Activated B cell treated with CpG ODN at 0.5 μM for 24 hours (primary cell): ENCODE data around the gene VAC14. TPM values are rescaled to one million over a fixed set of nuclear protein-coding genes. Genes with fewer than 3 reads are reported as not detected.
"Not testable (repeated sequence)": the region's sequence is repeated elsewhere in the genome, so short reads cannot be mapped to it uniquely, and the experiment has no call there.

Experiments used
- ATAC-seq: fragments of 200-7000 bp; cut with Tn5 transposase; one replicate; pipeline ENCODE4 v1.10.0; 2021; ENCODE audit warnings: low read depth, mild to moderate bottlenecking, moderate library complexity
- CTCF ChIA-PET: fragments of 350-600 bp; sonication (Branson Sonifier 250); formaldehyde crosslinking; loops from one replicate; lab custom pipeline; 2021; ENCODE audit warnings: antibody characterized with exemption; lab: Charles Lee
- POLR2A ChIA-PET: fragments of 350-600 bp; sonication (Branson Sonifier 250); formaldehyde crosslinking; loops from one replicate; lab custom pipeline; 2021; ENCODE audit warnings: antibody characterized with exemption; lab: Charles Lee
- DNase-seq: peaks from one replicate; pipeline ENCODE4 v3.0.0; 2022
- H3K27ac Mint-ChIP-seq: one replicate; pipeline ENCODE4 v1.8.0; 2020; ENCODE audit warnings: mixed read lengths
- H3K27me3 Mint-ChIP-seq: one replicate; pipeline ENCODE4 v1.8.0; 2021; ENCODE audit warnings: mixed read lengths
- H3K36me3 Mint-ChIP-seq: one replicate; pipeline ENCODE4 v1.8.0; 2021; ENCODE audit warnings: low read depth, mixed read lengths
- H3K4me1 Mint-ChIP-seq: one replicate; pipeline ENCODE4 v1.8.0; 2021; ENCODE audit warnings: mixed read lengths
- H3K4me3 Mint-ChIP-seq: one replicate; pipeline ENCODE4 v1.8.0; 2020; ENCODE audit warnings: mild to moderate bottlenecking, mixed read lengths
- H3K9me3 Mint-ChIP-seq: one replicate; pipeline ENCODE4 v1.8.0; 2020; ENCODE audit warnings: mixed read lengths
- intact Hi-C: fragments of 100-400 bp; cut with micrococcal nuclease; formaldehyde crosslinking; loops from one replicate; pipeline ENCODE4 v1.15.1; 2024
- total RNA-seq: library from RNA; stranded (reverse); gene quantifications from 2 replicates; pipeline ENCODE4 v1.2.3, GENCODE V29; 2022
- TF ChIP-seq, protein P1 (sequence below): fragments of 200-600 bp; IDR thresholded peaks from one replicate; pipeline ENCODE4 v1.8.0; 2022; ENCODE audit warnings: antibody characterized with exemption, mild to moderate bottlenecking

VAC14 gene
- total RNA-seq = 47.8 and 53.4 TPM in 2 replicates

DNA sequence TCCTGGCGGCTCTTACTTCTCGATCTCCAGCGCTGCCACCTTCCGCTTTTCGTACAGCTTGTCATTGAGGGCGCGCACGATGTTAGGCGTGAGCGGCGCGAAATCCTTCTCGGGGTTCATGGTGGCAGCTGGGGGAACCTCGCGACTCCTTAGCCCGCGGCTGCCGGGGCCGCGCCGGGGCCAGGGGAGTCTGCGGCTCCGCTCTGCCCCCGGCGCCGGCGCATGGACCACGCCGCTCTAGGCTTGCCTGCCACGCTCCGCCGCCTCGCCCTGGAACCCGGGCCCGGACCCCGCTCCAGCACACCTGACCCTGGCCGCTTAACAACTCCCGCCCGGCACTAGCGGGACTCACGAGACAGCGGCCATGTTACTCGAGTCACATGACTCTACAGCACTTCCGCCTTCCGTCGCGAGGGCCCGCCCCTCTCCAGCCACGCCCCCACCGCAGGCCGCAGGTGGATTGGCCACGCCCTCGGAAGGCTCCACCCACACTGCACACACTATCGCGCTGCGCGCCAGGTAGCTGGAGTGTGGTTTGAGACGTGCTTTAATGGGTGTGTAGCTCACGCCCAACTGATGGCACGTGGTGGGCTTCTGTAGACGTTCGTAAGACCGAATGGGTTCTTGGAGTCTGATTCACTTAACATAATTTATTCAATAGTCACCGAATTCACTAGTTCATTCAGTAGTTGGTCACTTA lies at the start of gene VAC14:
VAC14 (minus strand) TSS at position 378 of the 700 bp plus-strand sequence; CDS start at position 120, 258 bp downstream.
- TF ChIP-seq, protein P1, sequence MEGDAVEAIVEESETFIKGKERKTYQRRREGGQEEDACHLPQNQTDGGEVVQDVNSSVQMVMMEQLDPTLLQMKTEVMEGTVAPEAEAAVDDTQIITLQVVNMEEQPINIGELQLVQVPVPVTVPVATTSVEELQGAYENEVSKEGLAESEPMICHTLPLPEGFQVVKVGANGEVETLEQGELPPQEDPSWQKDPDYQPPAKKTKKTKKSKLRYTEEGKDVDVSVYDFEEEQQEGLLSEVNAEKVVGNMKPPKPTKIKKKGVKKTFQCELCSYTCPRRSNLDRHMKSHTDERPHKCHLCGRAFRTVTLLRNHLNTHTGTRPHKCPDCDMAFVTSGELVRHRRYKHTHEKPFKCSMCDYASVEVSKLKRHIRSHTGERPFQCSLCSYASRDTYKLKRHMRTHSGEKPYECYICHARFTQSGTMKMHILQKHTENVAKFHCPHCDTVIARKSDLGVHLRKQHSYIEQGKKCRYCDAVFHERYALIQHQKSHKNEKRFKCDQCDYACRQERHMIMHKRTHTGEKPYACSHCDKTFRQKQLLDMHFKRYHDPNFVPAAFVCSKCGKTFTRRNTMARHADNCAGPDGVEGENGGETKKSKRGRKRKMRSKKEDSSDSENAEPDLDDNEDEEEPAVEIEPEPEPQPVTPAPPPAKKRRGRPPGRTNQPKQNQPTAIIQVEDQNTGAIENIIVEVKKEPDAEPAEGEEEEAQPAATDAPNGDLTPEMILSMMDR = no peak
- CTCF ChIA-PET = no interaction called here

DNA sequence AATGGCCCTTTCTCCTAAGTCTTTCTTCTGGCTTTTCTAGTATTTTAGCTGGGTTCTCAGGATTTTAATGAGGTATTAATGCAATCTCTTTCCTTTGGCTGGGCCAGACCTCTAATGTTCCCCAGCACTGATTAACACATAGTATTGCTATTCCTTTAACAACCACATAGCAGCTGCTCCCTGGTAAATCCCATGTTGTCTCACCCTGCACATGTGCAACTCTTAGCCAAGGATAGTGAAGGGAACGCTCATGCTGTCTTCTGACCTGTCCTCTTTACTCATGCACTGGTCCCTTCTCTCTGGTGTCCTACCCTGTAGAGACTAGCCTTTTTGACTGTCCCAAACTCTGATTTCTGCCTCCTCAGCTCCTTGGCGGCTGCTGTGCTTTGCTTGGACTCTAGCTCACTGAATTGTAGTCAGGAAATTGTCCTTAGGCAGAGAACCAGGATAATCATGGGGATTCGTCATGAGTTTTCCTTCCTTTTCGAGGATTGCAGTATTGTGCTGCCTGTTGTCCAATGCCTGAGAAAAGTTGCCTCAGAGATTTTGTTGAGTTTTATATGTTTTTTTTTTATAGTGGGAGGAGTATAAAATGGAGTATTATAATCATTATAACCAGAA lies 22.6 kb upstream of the VAC14 start:
- CTCF ChIA-PET, H3K4me1 Mint-ChIP-seq, H3K27me3 Mint-ChIP-seq, intact Hi-C loops, DNase-seq, H3K9me3 Mint-ChIP-seq, H3K27ac Mint-ChIP-seq, POLR2A ChIA-PET, H3K36me3 Mint-ChIP-seq, H3K4me3 Mint-ChIP-seq, ATAC-seq: not testable (repeated sequence)

More for the DNA sequence above, at the start of gene VAC14:
- Mint-ChIP-seq H3K36me3 (peaks cover 27% of the 10 kb centered on the region), H3K27me3 (peaks cover 2% of the 10 kb centered on the region), H3K4me1 (peaks cover 34% of the 10 kb centered on the region), H3K4me3 (peak within 1 kb of the TSS; percentile 92), H3K9me3 (peaks cover 4% of the 10 kb centered on the region), H3K27ac (peak within 1 kb of the TSS; percentile 90)
- ATAC-seq = peak; percentile 97
- intact Hi-C loops = loop anchor here (1.0 to 10.0 kb wide), 3 partner anchors 64 to 1294 kb away; partner anchors contain the start of genes CMTR2, DHX38 and TXNL4B
- DNase-seq = peak; percentile 98
- POLR2A ChIA-PET = interaction anchor here (0.5 to 2.5 kb wide), 4 partner anchors 25 to 764 kb away, joined by 4 to 7 read pairs (median 4); partner anchors contain the start of gene CMTR2

DNA sequence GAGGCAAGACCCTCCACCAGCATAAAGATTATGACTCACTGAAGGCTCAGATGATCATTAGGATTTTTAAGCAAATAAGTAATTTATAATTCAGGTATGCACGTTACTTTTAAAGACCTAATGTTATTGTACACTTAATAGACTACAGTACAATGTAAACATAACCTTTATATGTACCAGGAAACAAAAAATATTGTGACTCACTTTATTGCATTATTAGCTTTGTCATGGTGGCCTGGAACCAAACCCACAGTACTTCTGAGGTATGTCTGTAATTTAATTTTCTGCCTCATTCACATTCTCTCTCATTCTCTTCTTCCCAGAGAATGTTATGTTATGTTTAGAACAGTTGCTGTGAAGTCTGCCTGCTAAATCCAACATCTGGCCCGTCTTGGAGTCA lies 21.8 kb upstream of the VAC14 start:
- H3K4me1 Mint-ChIP-seq, H3K27ac Mint-ChIP-seq, intact Hi-C loops, H3K27me3 Mint-ChIP-seq, DNase-seq, ATAC-seq, H3K36me3 Mint-ChIP-seq, H3K9me3 Mint-ChIP-seq, H3K4me3 Mint-ChIP-seq, CTCF ChIA-PET, POLR2A ChIA-PET: not testable (repeated sequence)

DNA sequence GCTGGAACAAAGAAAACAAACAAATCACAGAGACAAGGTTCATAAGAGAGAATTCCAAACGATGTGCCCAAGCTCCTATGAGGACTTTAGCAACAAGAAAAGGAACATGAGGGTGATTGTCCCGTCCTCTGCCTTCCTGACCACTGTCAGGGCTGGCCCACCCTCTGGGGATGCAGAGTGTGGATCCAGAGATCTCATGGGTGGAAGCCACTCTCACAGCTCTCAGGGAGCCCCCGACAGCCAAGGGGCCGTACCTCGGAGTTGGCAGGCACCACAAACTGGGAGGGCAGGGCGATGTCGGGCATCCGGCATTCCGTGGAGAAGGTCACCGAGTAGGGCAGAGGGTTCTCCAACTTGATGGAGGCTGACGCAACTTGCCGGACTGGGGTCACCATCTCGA lies 17.1 kb upstream of the VAC14 start:
- H3K9me3 Mint-ChIP-seq, CTCF ChIA-PET, intact Hi-C loops, ATAC-seq, H3K4me3 Mint-ChIP-seq, H3K27me3 Mint-ChIP-seq, H3K4me1 Mint-ChIP-seq, DNase-seq, POLR2A ChIA-PET, H3K36me3 Mint-ChIP-seq, H3K27ac Mint-ChIP-seq: not testable (repeated sequence)

DNA sequence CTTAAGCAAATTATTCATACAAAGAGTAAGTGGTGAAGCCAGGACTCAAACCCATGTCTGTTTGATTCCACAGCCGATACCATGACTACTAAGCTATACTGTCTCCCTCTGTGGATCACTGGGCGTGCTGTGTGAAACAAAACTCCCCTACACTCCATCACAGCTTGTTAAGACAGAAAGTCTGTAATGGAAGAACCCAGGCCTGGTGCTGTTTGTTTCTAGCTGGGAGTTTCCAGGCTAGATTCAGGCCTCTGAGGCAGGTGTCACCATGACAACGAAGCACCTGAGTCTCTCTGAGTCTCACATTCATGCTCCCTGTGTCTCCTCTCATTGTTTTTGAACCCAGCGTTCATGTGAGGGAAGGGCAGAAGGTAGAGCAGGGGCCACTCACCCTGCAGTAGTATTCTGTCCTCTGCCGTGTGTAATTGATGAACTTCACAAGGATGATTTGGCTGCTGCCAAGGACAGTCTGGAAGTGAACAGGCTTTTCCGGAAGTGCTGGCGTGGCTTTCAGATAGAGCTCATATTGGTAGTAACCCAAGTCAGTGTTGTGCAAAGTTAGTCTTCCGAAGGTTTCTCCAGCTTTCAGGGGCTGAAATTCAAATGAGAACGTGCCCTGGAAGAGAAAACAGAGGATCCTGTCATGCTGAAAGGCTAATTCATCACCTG lies 8.6 kb upstream of the VAC14 start:
- no peaks in the 10 kb centered on the region for H3K4me1 Mint-ChIP-seq

DNA sequence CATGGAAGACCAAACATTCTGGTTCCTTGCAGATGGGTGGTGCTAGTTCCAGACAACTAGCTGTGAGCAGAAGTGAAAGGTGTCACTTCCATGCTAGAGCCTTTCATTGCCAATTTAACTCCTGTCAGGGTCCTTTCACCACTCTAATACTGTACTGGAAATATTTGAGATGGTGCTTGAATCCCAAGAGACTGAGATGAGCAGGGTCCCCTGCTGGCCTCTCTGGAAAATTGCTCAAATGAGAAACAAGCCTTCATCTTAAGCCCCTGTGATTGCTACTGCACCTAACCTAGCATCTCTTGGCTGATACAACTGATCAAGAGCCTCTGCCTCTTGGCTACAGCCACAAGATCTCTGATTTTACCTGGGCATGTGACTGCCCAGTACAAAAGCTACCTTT lies 7.4 kb upstream of the VAC14 start:
- no peak for DNase-seq
- POLR2A ChIA-PET = no interaction called here
- CTCF ChIA-PET = no interaction called here

More for the DNA sequence above, 8.6 kb upstream of the VAC14 start:
- DNase-seq (no peak), ATAC-seq (no peak)
- ChIA-PET CTCF (no interaction called here), POLR2A (no interaction called here)
- intact Hi-C loops = loop anchor here (10.0 kb wide), 1 partner anchor 1285 kb away; the partner anchor contains the start of genes DHX38 and TXNL4B
- Mint-ChIP-seq H3K27me3 (peaks cover 16% of the 10 kb centered on the region), H3K4me3 (no peak overlapping the region), H3K36me3 (no peaks in the 10 kb centered on the region), H3K9me3 (no peaks in the 10 kb centered on the region), H3K27ac (no peak overlapping the region)
- TF ChIP-seq, protein P1 = no peak

More for the DNA sequence above, 7.4 kb upstream of the VAC14 start:
- ATAC-seq = no peak
- TF ChIP-seq, protein P1 = no peak
- intact Hi-C loops = loop anchor here (10.0 kb wide), 1 partner anchor 1286 kb away; the partner anchor contains the start of genes DHX38 and TXNL4B
- Mint-ChIP-seq H3K36me3 (no peaks in the 10 kb centered on the region), H3K9me3 (no peaks in the 10 kb centered on the region), H3K27ac (no peak overlapping the region), H3K27me3 (peaks cover 17% of the 10 kb centered on the region), H3K4me3 (no peak overlapping the region), H3K4me1 (no peaks in the 10 kb centered on the region)
